Endodermal cell (in vitro differentiated cells): ENCODE measurements around the gene CAMTA1. TPM values are rescaled to one million over a fixed set of nuclear protein-coding genes. Genes with fewer than 3 reads are reported as not detected.
A peak's percentile ranks its signal among the peaks of the same experiment; 100 is the strongest.

Source experiments
- DNase-seq: peaks from one replicate; pipeline ENCODE4 v3.0.0-alpha.2; 2017
- H3K27ac ChIP-seq: 2 replicates; pipeline ENCODE4 v1.5.1; 2013; ENCODE audit warnings: mild to moderate bottlenecking, low read depth, low read length, moderate library complexity
- H3K27me3 ChIP-seq: 2 replicates; pipeline ENCODE4 v1.6.1; 2013; ENCODE audit warnings: mild to moderate bottlenecking, low read length, moderate library complexity; ENCODE audit not compliant: insufficient read depth, control insufficient read depth, poor library complexity, severe bottlenecking
- H3K36me3 ChIP-seq: 2 replicates; pipeline ENCODE4 v1.7.0; 2013; ENCODE audit warnings: mild to moderate bottlenecking, low read length, moderate library complexity; ENCODE audit not compliant: control insufficient read depth, insufficient read depth
- H3K4me1 ChIP-seq: one replicate; pipeline ENCODE4 v1.7.0; 2013; ENCODE audit warnings: low read length; ENCODE audit not compliant: control insufficient read depth, insufficient read depth
- H3K4me3 ChIP-seq: 2 replicates; pipeline ENCODE4 v1.5.1; 2013; ENCODE audit warnings: mild to moderate bottlenecking, low read length, moderate library complexity
- H3K9ac ChIP-seq: 2 replicates; pipeline ENCODE4 v1.6.1; 2013; ENCODE audit warnings: mild to moderate bottlenecking, low read length, moderate library complexity; ENCODE audit not compliant: poor library complexity, severe bottlenecking; ENCODE audit errors: extremely low read depth
- H3K9me3 ChIP-seq: 2 replicates; pipeline ENCODE4 v1.6.1; 2013; ENCODE audit warnings: mild to moderate bottlenecking, low read length, moderate library complexity; ENCODE audit not compliant: control insufficient read depth
- H3K27ac Mint-ChIP-seq: 2 replicates; pipeline ENCODE4 v1.8.0; 2020; ENCODE audit warnings: mixed read lengths
- H3K27me3 Mint-ChIP-seq: 2 replicates; pipeline ENCODE4 v1.8.0; 2021; ENCODE audit warnings: mild to moderate bottlenecking, mixed read lengths; ENCODE audit not compliant: insufficient read depth
- H3K36me3 Mint-ChIP-seq: 2 replicates; pipeline ENCODE4 v1.8.0; 2020; ENCODE audit warnings: low read depth, mixed read lengths
- H3K4me1 Mint-ChIP-seq: 2 replicates; pipeline ENCODE4 v1.8.0; 2020; ENCODE audit warnings: mixed read lengths
- H3K4me3 Mint-ChIP-seq: 2 replicates; pipeline ENCODE4 v1.8.0; 2020; ENCODE audit warnings: mild to moderate bottlenecking, moderate library complexity, mixed read lengths
- H3K9me3 Mint-ChIP-seq: 2 replicates; pipeline ENCODE4 v1.8.0; 2020; ENCODE audit warnings: mild to moderate bottlenecking, mixed read lengths
- WGBS, 2 experiments: methylation state at CpG; one replicate each; pipeline versions ENCODE4 v1.1.5 to v1.1.7; 2013; ENCODE audit warnings: missing lambda C conversion rate in 2 of 2, mixed read lengths in 1 of 2; ENCODE audit not compliant: insufficient coverage in 1 of 2, insufficient read length in 1 of 2; 5-methylcytosine and 5-hydroxymethylcytosine counted together
- total RNA-seq, 2 donors: library from RNA; stranded (reverse); fragmentation: NEBNext Ultra II Directional in 1 of 2; extraction: Animal tissue kit (Norgen Biotek cat#: 25700) in 1 of 2; gene quantifications; 2 replicates in 1 of 2; 3 replicates in 1 of 2; pipeline ENCODE4 v1.2.1, GENCODE V29; 2021
- TF ChIP-seq, protein P1 (sequence below): fragments of 200-600 bp; sonication (generic); conservative IDR thresholded peaks from 2 replicates; pipeline ENCODE4 v1.5.0; 2021; ENCODE audit warnings: antibody characterized with exemption, mild to moderate bottlenecking

The CAMTA1 gene
- total RNA-seq, 2 donors from 2014 or later: 123 to 137 TPM

DNA sequence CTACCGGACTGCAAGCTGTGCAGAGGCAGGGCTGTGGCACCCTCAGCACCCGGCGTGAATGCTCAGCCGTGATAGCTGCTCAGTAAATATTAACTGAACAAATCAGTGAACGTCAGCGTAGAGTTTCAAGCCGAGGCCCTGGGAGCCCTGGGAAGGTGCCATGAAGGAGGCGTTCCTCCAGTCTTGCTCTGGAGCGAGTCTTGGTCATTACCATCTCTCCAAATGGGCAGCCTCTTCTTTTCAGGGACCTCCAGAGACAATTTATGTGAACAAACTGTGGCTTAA is 449.2 kb downstream of the CAMTA1 start:
- TF ChIP-seq, protein P1, sequence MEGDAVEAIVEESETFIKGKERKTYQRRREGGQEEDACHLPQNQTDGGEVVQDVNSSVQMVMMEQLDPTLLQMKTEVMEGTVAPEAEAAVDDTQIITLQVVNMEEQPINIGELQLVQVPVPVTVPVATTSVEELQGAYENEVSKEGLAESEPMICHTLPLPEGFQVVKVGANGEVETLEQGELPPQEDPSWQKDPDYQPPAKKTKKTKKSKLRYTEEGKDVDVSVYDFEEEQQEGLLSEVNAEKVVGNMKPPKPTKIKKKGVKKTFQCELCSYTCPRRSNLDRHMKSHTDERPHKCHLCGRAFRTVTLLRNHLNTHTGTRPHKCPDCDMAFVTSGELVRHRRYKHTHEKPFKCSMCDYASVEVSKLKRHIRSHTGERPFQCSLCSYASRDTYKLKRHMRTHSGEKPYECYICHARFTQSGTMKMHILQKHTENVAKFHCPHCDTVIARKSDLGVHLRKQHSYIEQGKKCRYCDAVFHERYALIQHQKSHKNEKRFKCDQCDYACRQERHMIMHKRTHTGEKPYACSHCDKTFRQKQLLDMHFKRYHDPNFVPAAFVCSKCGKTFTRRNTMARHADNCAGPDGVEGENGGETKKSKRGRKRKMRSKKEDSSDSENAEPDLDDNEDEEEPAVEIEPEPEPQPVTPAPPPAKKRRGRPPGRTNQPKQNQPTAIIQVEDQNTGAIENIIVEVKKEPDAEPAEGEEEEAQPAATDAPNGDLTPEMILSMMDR: no peak
- Histone ChIP-seq H3K4me3 (no peak overlapping the region), H3K36me3 (no peaks in the 10 kb centered on the region), H3K27ac (no peak overlapping the region), H3K27me3 (no peaks in the 10 kb centered on the region), H3K9me3 (no peaks in the 10 kb centered on the region), H3K9ac (no peak overlapping the region), H3K4me1 (no peaks in the 10 kb centered on the region)
- Mint-ChIP-seq H3K27ac (no peak overlapping the region), H3K27me3 (no peaks in the 10 kb centered on the region), H3K36me3 (no peaks in the 10 kb centered on the region), H3K9me3 (no peaks in the 10 kb centered on the region), H3K4me3 (no peak overlapping the region), H3K4me1 (peaks cover 7% of the 10 kb centered on the region)
- WGBS, 2 experiments: 94 to 96% methylated on average over 5 to 9 of the region's 9 CpGs
- DNase-seq: no peak

DNA sequence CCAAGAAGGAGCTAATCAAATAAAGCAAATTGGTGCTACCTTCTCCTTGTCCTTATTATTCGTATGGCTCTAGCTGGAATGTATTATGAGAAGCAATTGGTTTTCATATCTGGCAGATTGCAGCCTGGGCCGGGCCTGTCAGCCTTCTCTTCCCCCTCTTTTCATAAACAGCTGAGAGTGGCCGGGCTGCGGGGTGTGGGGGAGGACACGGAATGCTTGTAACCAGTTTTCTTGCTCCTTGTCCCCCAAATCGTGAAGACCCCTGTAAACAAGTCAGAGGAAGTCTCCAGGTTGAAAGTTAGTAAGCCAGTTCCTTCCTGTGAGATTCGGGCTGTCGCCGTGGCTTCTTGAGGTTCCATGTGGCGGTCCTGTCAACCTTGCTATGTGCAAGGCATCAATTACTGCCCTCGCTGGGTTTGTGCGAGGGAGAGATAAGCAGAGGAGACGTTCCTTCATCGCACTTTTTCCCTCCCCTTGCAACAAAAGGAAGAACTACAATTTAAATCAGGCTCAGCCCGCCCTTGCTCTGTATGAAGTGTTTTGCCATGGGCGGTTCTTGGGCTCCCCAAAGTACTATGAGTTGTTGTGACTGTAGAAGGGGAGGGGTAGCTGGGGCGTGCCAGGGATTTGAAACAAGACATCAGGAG is 450.7 kb downstream of the CAMTA1 start:
- no peak overlapping the region for H3K27ac Mint-ChIP-seq
- no peak overlapping the region for H3K4me3 Mint-ChIP-seq
- DNase-seq: peak; percentile 22

DNA sequence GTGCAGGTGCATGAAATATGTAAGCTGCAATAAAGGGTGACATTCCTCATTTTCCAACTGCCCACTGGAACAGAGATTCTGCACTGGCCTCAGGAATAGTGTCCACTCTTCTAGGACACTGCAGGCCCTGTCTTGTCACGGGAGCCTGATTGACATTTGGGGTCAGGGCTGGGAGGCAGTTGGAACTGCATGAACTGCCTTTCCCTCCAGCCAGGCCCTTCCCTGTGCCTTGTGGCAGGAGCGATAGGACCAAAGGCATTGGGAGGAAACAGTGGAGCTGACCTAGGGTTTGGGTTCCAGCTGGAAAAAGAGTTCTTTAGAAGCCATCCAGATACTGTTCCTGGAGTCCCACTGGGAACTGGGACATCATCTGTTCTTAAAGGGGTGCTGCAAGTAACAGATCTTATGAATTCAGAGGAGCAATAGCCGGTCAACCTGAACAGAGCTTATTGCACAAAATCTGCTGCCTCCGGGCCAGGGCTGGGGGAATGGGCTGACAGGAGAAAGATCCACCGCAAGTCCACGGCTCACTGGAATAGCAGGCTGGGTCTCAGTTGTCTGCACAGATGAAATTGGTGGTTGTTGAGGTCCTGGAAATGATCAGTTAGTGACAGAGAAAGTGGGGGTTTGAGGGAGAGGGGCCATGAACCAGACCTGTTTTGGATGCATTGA is 451.7 kb downstream of the CAMTA1 start:
- Histone ChIP-seq H3K36me3 (no peaks in the 10 kb centered on the region), H3K4me3 (no peak overlapping the region), H3K4me1 (no peaks in the 10 kb centered on the region), H3K27me3 (no peaks in the 10 kb centered on the region), H3K9me3 (no peaks in the 10 kb centered on the region), H3K9ac (no peak overlapping the region), H3K27ac (no peak overlapping the region)
- peak; percentile 28 for DNase-seq
- Mint-ChIP-seq H3K27ac (no peak overlapping the region), H3K4me1 (peaks cover 7% of the 10 kb centered on the region), H3K9me3 (peaks cover 1% of the 10 kb centered on the region), H3K27me3 (no peaks in the 10 kb centered on the region), H3K4me3 (no peak overlapping the region), H3K36me3 (no peaks in the 10 kb centered on the region)
- TF ChIP-seq, protein P1: no peak
- 91 to 98% methylated on average over 4 to 6 of the region's 6 CpGs for WGBS, 2 experiments

More for the DNA sequence above, 450.7 kb downstream of the CAMTA1 start:
- Mint-ChIP-seq H3K27me3 (no peaks in the 10 kb centered on the region), H3K4me1 (peaks cover 7% of the 10 kb centered on the region), H3K9me3 (peaks cover 1% of the 10 kb centered on the region), H3K36me3 (no peaks in the 10 kb centered on the region)
- H3K4me1 ChIP-seq: no peaks in the 10 kb centered on the region
- 92 to 98% methylated on average over 11 to 17 of the region's 17 CpGs for WGBS, 2 experiments
- no peak overlapping the region for H3K4me3 ChIP-seq
- H3K9ac ChIP-seq: no peak overlapping the region
- no peaks in the 10 kb centered on the region for H3K9me3 ChIP-seq
- TF ChIP-seq, protein P1: no peak
- H3K27me3 ChIP-seq: no peaks in the 10 kb centered on the region
- no peak overlapping the region for H3K27ac ChIP-seq
- H3K36me3 ChIP-seq: no peaks in the 10 kb centered on the region
